HG03066 (cell line): Measurements from ENCODE around the gene EPHA2.

ENCODE experiments used
- ATAC-seq: cut with Tn5 transposase; IDR thresholded peaks from one replicate; pipeline ENCODE4 v1.9.1; 2021; ENCODE audit warnings: low read depth; ENCODE audit not compliant: unreplicated experiment

Gene EPHA2

GRCh38 chr1:16124377-16125087, 31.3 kb downstream of the EPHA2 start:
- ATAC-seq = no peak

GRCh38 chr1:16122916-16123315, 33.0 kb downstream of the EPHA2 start:
- no peak for ATAC-seq

- ATAC-seq = no peak
Observed at GRCh38 chr1:16122350-16122881, 33.5 kb downstream of the EPHA2 start.

- no peak for ATAC-seq
Observed at GRCh38 chr1:16120940-16121410, 34.9 kb downstream of the EPHA2 start.

GRCh38 chr1:16120407-16120806, 35.5 kb downstream of the EPHA2 start:
- no peak for ATAC-seq

GRCh38 chr1:16119926-16120325, 35.9 kb downstream of the EPHA2 start:
- no peak for ATAC-seq

- no peak for ATAC-seq
Observed at GRCh38 chr1:16119504-16119903, 36.4 kb downstream of the EPHA2 start.

GRCh38 chr1:16118706-16119105, 37.2 kb downstream of the EPHA2 start:
- ATAC-seq = no peak

GRCh38 chr1:16117936-16118335, 37.9 kb downstream of the EPHA2 start:
- no peak for ATAC-seq

GRCh38 chr1:16117369-16117768, 38.5 kb downstream of the EPHA2 start:
- no peak for ATAC-seq

- no peak for ATAC-seq
Observed at GRCh38 chr1:16116625-16117024, 39.2 kb downstream of the EPHA2 start.

GRCh38 chr1:16116002-16116401, 39.9 kb downstream of the EPHA2 start:
- no peak for ATAC-seq

- ATAC-seq = no peak
Observed at GRCh38 chr1:16115468-16115983, 40.3 kb downstream of the EPHA2 start.

GRCh38 chr1:16114527-16115467, 41.1 kb downstream of the EPHA2 start:
- no peak for ATAC-seq

GRCh38 chr1:16112596-16113555, 43.0 kb downstream of the EPHA2 start:
- no peak for ATAC-seq

- ATAC-seq = no peak
Observed at GRCh38 chr1:16111771-16112595, 43.9 kb downstream of the EPHA2 start.

GRCh38 chr1:16110884-16111283, 45.0 kb downstream of the EPHA2 start:
- no peak for ATAC-seq

GRCh38 chr1:16110456-16110855, 45.4 kb downstream of the EPHA2 start:
- ATAC-seq = no peak

- ATAC-seq = no peak
Observed at GRCh38 chr1:16109571-16109970, 46.3 kb downstream of the EPHA2 start.
